GM19035 (cell line): ENCODE results near the gene SGMS1.
"Not testable (repeated sequence)": the region's sequence is repeated elsewhere in the genome, so short reads cannot be mapped to it uniquely, and the experiment has no call there.

Experiments used
- ATAC-seq: cut with Tn5 transposase; IDR thresholded peaks from one replicate; pipeline ENCODE4 v1.9.1; 2021; ENCODE audit not compliant: unreplicated experiment

Gene SGMS1

GRCh38 chr10:50355693-50356480 is 267.9 kb downstream of the SGMS1 start:
- ATAC-seq: not testable (repeated sequence)

GRCh38 chr10:50351483-50352146 is 272.1 kb downstream of the SGMS1 start:
- no peak for ATAC-seq

GRCh38 chr10:50350366-50350765 is 273.4 kb downstream of the SGMS1 start:
- no peak for ATAC-seq

- ATAC-seq: no peak
Observed at GRCh38 chr10:50349554-50349953, 274.2 kb downstream of the SGMS1 start.

GRCh38 chr10:50347394-50347802 is 276.4 kb downstream of the SGMS1 start:
- peak; percentile 82 for ATAC-seq

GRCh38 chr10:50346942-50347341 is 276.8 kb downstream of the SGMS1 start:
- peak; percentile 25 for ATAC-seq

- no peak for ATAC-seq
Observed at GRCh38 chr10:50345545-50345944, 278.2 kb downstream of the SGMS1 start.

GRCh38 chr10:50343702-50344331 is 279.9 kb downstream of the SGMS1 start:
- ATAC-seq: no peak

- no peak for ATAC-seq
Observed at GRCh38 chr10:50341987-50342386, 281.8 kb downstream of the SGMS1 start.

GRCh38 chr10:50336140-50336539 is 287.6 kb downstream of the SGMS1 start:
- peak; percentile 67 for ATAC-seq

GRCh38 chr10:50335397-50335796 is 288.4 kb downstream of the SGMS1 start:
- no peak for ATAC-seq

GRCh38 chr10:50334273-50334672 is 289.5 kb downstream of the SGMS1 start:
- ATAC-seq: no peak

GRCh38 chr10:50333872-50334271 is 289.9 kb downstream of the SGMS1 start:
- ATAC-seq: no peak

GRCh38 chr10:50332108-50332842 is 291.5 kb downstream of the SGMS1 start:
- no peak for ATAC-seq

GRCh38 chr10:50331486-50331885 is 292.3 kb downstream of the SGMS1 start:
- no peak for ATAC-seq

- ATAC-seq: no peak
Observed at GRCh38 chr10:50326757-50327701, 296.7 kb downstream of the SGMS1 start.

- no peak for ATAC-seq
Observed at GRCh38 chr10:50326172-50326555, 297.6 kb downstream of the SGMS1 start.

- ATAC-seq: peak; percentile 65
Observed at GRCh38 chr10:50325449-50326171, 298.1 kb downstream of the SGMS1 start.

GRCh38 chr10:50324680-50325393 is 298.9 kb downstream of the SGMS1 start:
- ATAC-seq: no peak
